Astrocyte (in vitro differentiated cells and primary cell): ENCODE results near the gene TUFT1. TPM values are rescaled to one million over a fixed set of nuclear protein-coding genes. Genes with fewer than 3 reads are reported as not detected.

Source experiments
- DNase-seq: peaks from one replicate; pipeline ENCODE4 v3.0.0-alpha.2; 2010; ENCODE audit warnings: low read depth
- FAIRE-seq: peaks from 2 replicates; lab custom pipeline; 2011; peaks lifted over from hg19 to GRCh38; lab: Jason Lieb, UNC
- H2AFZ ChIP-seq: 2 replicates; pipeline ENCODE4 v1.6.0; 2012; ENCODE audit warnings: low read depth, low read length, inconsistent platforms
- H3K27ac ChIP-seq: 2 replicates; pipeline ENCODE4 v1.5.1; 2011; ENCODE audit warnings: low read depth, low read length, inconsistent platforms
- H3K27me3 ChIP-seq: 2 replicates; pipeline ENCODE4 v1.6.0; 2011; ENCODE audit warnings: low read length, inconsistent platforms; ENCODE audit not compliant: insufficient read depth
- H3K36me3 ChIP-seq: 2 replicates; pipeline ENCODE4 v1.5.1; 2011; ENCODE audit warnings: low read length, inconsistent platforms; ENCODE audit not compliant: insufficient read depth
- H3K4me1 ChIP-seq: 2 replicates; pipeline ENCODE4 v1.5.1; 2011; ENCODE audit warnings: low read length, inconsistent platforms; ENCODE audit not compliant: insufficient read depth
- H3K4me2 ChIP-seq: 2 replicates; pipeline ENCODE4 v1.6.0; 2012; ENCODE audit warnings: low read length, inconsistent platforms
- H3K4me3 ChIP-seq: 2 replicates; pipeline ENCODE4 v1.5.1; 2011; ENCODE audit warnings: low read depth, mild to moderate bottlenecking, low read length, inconsistent platforms; ENCODE audit not compliant: insufficient read depth
- H3K79me2 ChIP-seq: 2 replicates; pipeline ENCODE4 v1.6.0; 2012; ENCODE audit warnings: mild to moderate bottlenecking, low read length, inconsistent platforms; ENCODE audit not compliant: insufficient read depth
- H3K9ac ChIP-seq: 2 replicates; pipeline ENCODE4 v1.6.0; 2012; ENCODE audit warnings: mild to moderate bottlenecking, low read length, inconsistent platforms
- H3K9me3 ChIP-seq: 2 replicates; pipeline ENCODE4 v1.5.1; 2012; ENCODE audit warnings: low read depth, mild to moderate bottlenecking, low read length, inconsistent platforms; ENCODE audit not compliant: insufficient read depth
- H4K20me1 ChIP-seq: 2 replicates; pipeline ENCODE4 v1.6.0; 2012; ENCODE audit warnings: low read length, inconsistent platforms; ENCODE audit not compliant: insufficient read depth
- H3K27ac Mint-ChIP-seq: one replicate; pipeline ENCODE4 v1.8.0; 2021; ENCODE audit warnings: mild to moderate bottlenecking, mixed read lengths; ENCODE audit not compliant: unreplicated experiment
- H3K27me3 Mint-ChIP-seq: one replicate; pipeline ENCODE4 v1.8.0; 2021; ENCODE audit warnings: low read depth, mixed read lengths; ENCODE audit not compliant: unreplicated experiment
- H3K36me3 Mint-ChIP-seq: one replicate; pipeline ENCODE4 v1.8.0; 2021; ENCODE audit warnings: low read depth, mixed read lengths; ENCODE audit not compliant: unreplicated experiment
- H3K4me1 Mint-ChIP-seq: one replicate; pipeline ENCODE4 v1.8.0; 2021; ENCODE audit warnings: low read depth, mixed read lengths; ENCODE audit not compliant: unreplicated experiment
- H3K4me3 Mint-ChIP-seq: one replicate; pipeline ENCODE4 v1.8.0; 2021; ENCODE audit warnings: mild to moderate bottlenecking, moderate library complexity, mixed read lengths; ENCODE audit not compliant: unreplicated experiment
- H3K9me3 Mint-ChIP-seq: one replicate; pipeline ENCODE4 v1.8.0; 2021; ENCODE audit warnings: mild to moderate bottlenecking, mixed read lengths; ENCODE audit not compliant: unreplicated experiment
- CTCF ChIP-seq: IDR thresholded peaks from 2 replicates; pipeline ENCODE4 v1.5.1; 2011; ENCODE audit warnings: low read depth, mild to moderate bottlenecking, inconsistent platforms, low read length, moderate library complexity; ENCODE audit not compliant: insufficient read depth
- EZH2 ChIP-seq: IDR thresholded peaks from 2 replicates; pipeline ENCODE4 v1.6.1; 2012; ENCODE audit warnings: mild to moderate bottlenecking, low read length, inconsistent platforms; ENCODE audit not compliant: insufficient read depth
- total RNA-seq: library from RNA; stranded (reverse); gene quantifications from 2 replicates; pipeline ENCODE4 v1.2.1, GENCODE V29; 2021

TUFT1 gene
- total RNA-seq, 1 donor from 2014 or later: 90.6 TPM

DNA sequence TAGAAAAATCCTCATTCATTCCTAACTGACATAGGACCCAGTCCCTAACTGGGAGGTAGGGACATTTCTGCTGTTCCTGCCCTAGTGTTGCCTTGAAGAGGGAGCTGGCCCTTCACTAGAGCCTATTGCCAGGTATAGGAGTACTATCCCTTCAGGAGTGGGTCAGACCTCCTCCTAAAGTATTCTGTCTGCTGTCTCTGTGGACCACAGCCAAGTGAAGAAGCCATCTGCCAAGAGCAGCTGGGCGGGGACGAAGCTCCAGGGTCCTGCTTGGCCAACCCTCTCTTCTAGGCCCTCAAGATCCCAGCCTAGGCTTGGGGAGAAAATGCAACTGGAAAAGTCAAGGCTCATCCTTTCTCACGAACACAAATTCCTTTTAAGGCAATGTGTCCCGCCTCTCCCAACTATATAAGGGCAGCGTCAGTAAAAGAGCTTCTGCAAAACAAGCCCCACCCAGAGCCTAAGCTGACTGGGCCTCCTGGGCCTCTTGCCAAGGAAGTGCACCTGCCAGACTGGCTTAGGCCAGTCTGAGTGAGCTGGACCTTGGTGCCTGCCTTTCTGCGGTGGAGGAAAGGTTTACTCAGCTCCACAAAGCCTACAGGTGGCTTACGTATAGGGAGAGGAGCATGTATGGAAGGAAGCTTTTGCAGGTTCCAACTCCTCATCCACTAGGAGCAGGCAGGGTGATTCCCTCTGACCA lies 638 bp upstream of the TUFT1 start:
- Mint-ChIP-seq H3K27me3 (no peaks in the 10 kb centered on the region), H3K27ac (peak overlapping the region; percentile 99), H3K4me1 (peaks cover 51% of the 10 kb centered on the region), H3K4me3 (peak overlapping the region; percentile 100), H3K9me3 (no peaks in the 10 kb centered on the region), H3K36me3 (peaks cover 5% of the 10 kb centered on the region)
- H3K27me3 ChIP-seq: no peaks in the 10 kb centered on the region
- H3K36me3 ChIP-seq: no peaks in the 10 kb centered on the region
- H3K4me1 ChIP-seq: peaks cover 46% of the 10 kb centered on the region
- H3K4me2 ChIP-seq: peak overlapping the region; percentile 93
- peak overlapping the region; percentile 83 for H3K27ac ChIP-seq
- peaks cover 35% of the 10 kb centered on the region for H4K20me1 ChIP-seq
- H2AFZ ChIP-seq: no peak overlapping the region
- H3K79me2 ChIP-seq: peaks cover 31% of the 10 kb centered on the region
- peak overlapping the region; percentile 92 for H3K9ac ChIP-seq
- H3K4me3 ChIP-seq: peak overlapping the region; percentile 80
- FAIRE-seq: no peak
- H3K9me3 ChIP-seq: no peaks in the 10 kb centered on the region
- peak; percentile 97 for DNase-seq
- TF ChIP-seq CTCF (no peak), EZH2 (no peak)

DNA sequence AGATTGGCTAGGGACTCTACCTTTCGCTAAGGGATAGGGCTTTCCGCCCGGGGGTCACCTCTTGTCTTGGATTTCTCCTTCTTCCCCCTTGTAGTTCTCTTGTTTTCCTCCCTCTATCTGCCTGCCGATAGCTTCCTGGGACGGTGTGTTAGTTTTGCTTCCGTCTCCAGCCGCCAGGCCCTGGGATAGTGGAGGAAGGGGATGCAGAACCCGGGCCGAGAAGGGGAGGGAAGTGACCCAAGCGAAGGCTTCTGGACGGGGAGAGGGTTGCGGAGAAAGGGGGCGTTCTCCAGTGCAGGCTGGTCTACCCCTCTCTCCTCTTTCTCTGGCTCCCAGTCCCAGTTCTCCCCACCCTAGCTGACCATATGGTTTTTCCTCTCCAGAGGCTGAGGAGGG lies 871 bp downstream of the TUFT1 start:
- H3K27ac Mint-ChIP-seq: peak overlapping the region; percentile 99
- H3K27me3 ChIP-seq: no peaks in the 10 kb centered on the region
- H3K27ac ChIP-seq: peak overlapping the region; percentile 83
- H3K27me3 Mint-ChIP-seq: no peaks in the 10 kb centered on the region
- no peaks in the 10 kb centered on the region for H3K36me3 ChIP-seq
- no peaks in the 10 kb centered on the region for H3K9me3 ChIP-seq
- H3K9me3 Mint-ChIP-seq: no peaks in the 10 kb centered on the region
- peak overlapping the region; percentile 92 for H3K9ac ChIP-seq
- no peak for TF ChIP-seq EZH2
- no peak for TF ChIP-seq CTCF
- FAIRE-seq (no peak), DNase-seq (no peak)
- H3K79me2 ChIP-seq: peaks cover 43% of the 10 kb centered on the region
- peaks cover 52% of the 10 kb centered on the region for H3K4me1 Mint-ChIP-seq
- peak overlapping the region; percentile 100 for H3K4me3 Mint-ChIP-seq
- H3K4me3 ChIP-seq: peak overlapping the region; percentile 80
- peaks cover 13% of the 10 kb centered on the region for H3K36me3 Mint-ChIP-seq
- peaks cover 38% of the 10 kb centered on the region for H4K20me1 ChIP-seq
- peaks cover 40% of the 10 kb centered on the region for H3K4me1 ChIP-seq
- H2AFZ ChIP-seq: peak overlapping the region; percentile 67
- peak overlapping the region; percentile 93 for H3K4me2 ChIP-seq

DNA sequence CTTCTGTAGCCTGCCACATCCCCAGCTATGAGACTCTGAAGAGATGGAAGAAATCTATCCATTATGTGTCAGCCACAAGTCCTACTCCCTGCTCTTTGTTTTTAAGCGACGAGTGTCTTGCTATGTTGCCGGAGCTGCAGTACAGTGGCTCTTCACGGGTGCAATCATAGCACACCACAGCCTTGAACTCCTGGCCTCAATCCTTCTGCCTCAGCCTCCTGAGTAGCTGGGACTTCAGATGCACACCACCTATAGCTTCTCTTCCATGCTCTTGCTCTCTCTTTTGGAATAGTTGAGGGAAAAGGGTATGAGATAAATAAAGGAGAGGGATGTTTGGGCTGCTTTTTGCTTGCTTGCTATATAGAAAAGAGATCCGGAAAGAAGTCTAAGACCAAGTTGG lies 1.6 kb downstream of the TUFT1 start:
- H3K9ac ChIP-seq: peak overlapping the region; percentile 92
- FAIRE-seq: no peak
- H3K4me1 Mint-ChIP-seq: peaks cover 51% of the 10 kb centered on the region

More for the DNA sequence above, 1.6 kb downstream of the TUFT1 start:
- H3K4me1 ChIP-seq: peaks cover 41% of the 10 kb centered on the region
- no peak overlapping the region for H2AFZ ChIP-seq
- Mint-ChIP-seq H3K27me3 (no peaks in the 10 kb centered on the region), H3K9me3 (no peaks in the 10 kb centered on the region), H3K36me3 (peaks cover 17% of the 10 kb centered on the region), H3K27ac (peak overlapping the region; percentile 99), H3K4me3 (peak overlapping the region; percentile 100)
- TF ChIP-seq CTCF (no peak), EZH2 (no peak)
- H3K27me3 ChIP-seq: no peaks in the 10 kb centered on the region
- peaks cover 38% of the 10 kb centered on the region for H4K20me1 ChIP-seq
- peak overlapping the region; percentile 93 for H3K4me2 ChIP-seq
- no peaks in the 10 kb centered on the region for H3K36me3 ChIP-seq
- H3K79me2 ChIP-seq: peaks cover 49% of the 10 kb centered on the region
- no peak overlapping the region for H3K27ac ChIP-seq
- no peaks in the 10 kb centered on the region for H3K9me3 ChIP-seq
- H3K4me3 ChIP-seq: peak overlapping the region; percentile 80
- DNase-seq: no peak
